Measurements from ENCODE around the gene ACKR3.

Gene ACKR3

DNA sequence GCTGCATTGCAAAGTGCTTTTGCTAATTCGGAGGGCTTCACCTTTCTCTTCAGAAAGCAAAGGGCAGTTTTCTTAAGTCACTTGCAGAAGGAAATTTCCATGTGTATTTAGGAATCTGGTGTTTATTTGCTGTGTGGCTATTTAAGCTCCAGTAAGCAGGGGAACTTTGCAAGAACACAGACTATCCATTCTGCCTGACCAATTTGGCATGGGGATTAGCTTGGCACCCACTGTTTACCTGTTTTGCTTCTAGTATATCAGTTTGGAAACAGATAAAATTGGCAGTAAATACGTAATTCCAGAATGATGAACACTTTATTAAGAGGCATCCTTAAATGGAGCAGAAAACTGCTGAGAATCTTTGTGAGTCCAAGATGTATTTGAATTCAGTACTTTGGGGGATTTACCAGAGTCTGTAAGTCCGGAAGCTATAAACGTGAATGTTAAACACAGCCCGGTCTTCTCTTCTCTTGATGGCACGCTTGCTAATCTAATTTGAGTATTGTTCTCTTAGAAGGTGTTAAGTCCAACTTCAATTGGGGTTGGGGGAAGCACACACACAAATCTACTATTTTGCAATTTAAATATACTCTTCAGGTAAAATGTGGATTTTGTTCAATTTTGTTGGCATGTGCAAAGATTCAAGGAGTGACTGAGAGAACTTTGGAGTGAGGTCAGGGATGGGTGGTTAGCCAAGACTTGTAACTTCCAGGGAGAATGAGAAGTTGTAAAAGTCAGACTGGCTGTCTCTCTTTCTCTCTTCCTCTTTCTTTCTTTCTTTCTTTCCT is 650 bp downstream of the ACKR3 start:
- DNase-seq (no peak), ATAC-seq (no peak)
- no peaks in the 10 kb centered on the region for H3K36me3 Mint-ChIP-seq (ENCODE audit: low read depth)
- H3K9me3 Mint-ChIP-seq: no peaks in the 10 kb centered on the region
- H3K27ac Mint-ChIP-seq: no peak overlapping the region
- peaks cover 19% of the 10 kb centered on the region for H3K4me1 Mint-ChIP-seq
- no peaks in the 10 kb centered on the region for H3K27me3 Mint-ChIP-seq
- H3K4me3 Mint-ChIP-seq: no peak overlapping the region

DNA sequence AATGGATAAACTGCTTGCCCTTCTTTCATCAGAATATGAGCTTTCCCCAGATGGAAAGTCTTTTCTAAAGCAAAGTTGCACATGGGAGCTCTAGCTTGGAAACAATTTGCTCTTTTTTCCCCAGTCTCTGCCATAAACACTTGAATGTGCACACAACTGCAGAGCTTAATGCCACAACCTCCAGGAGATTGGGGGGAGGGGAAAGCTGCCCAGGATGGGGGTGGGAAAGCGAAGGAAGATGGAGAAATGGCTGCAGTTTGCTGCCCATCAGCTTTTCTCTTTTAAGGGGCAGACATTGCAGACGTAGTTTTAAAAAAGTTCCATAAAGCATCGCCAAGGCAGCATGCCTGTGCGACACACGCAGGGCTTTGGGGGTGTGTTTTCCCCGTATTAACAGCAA is 1.5 kb downstream of the ACKR3 start:
- no peak overlapping the region for H3K27ac Mint-ChIP-seq
- no peaks in the 10 kb centered on the region for H3K27me3 Mint-ChIP-seq
- no peaks in the 10 kb centered on the region for H3K36me3 Mint-ChIP-seq (ENCODE audit: low read depth)
- no peaks in the 10 kb centered on the region for H3K9me3 Mint-ChIP-seq
- no peak for DNase-seq
- no peak overlapping the region for H3K4me3 Mint-ChIP-seq
- peaks cover 19% of the 10 kb centered on the region for H3K4me1 Mint-ChIP-seq
- no peak for ATAC-seq

DNA sequence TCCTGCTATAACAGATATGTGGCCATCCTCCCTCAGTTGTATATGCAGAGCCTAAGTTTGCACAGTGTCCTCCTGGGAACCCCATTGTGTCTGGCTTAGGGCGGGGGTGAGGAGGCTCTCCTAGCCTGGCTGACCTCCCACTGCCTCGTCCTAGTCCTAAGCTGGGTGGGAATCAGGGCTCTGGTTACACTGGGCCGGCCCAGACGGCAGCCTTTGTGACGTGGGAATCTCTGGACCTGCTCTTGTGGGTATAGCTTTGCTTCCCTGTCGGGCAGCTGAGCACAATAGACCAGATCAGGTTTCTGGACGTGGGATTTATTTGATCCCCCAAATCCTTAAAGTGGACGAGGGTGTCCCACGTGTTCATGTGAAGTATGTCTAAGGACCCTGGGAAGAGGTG is 2.9 kb downstream of the ACKR3 start:
- Mint-ChIP-seq H3K4me1 (peaks cover 19% of the 10 kb centered on the region), H3K27me3 (no peaks in the 10 kb centered on the region), H3K36me3 (ENCODE audit: low read depth) (no peaks in the 10 kb centered on the region), H3K4me3 (no peak overlapping the region), H3K27ac (no peak overlapping the region), H3K9me3 (no peaks in the 10 kb centered on the region)
- ATAC-seq (no peak), DNase-seq (no peak)

GRCh38 chr2:236573066-236573929 is 3.7 kb downstream of the ACKR3 start:
- H3K36me3 Mint-ChIP-seq (ENCODE audit: low read depth): no peaks in the 10 kb centered on the region
- no peak overlapping the region for H3K27ac Mint-ChIP-seq
- no peaks in the 10 kb centered on the region for H3K27me3 Mint-ChIP-seq
- no peaks in the 10 kb centered on the region for H3K9me3 Mint-ChIP-seq
- DNase-seq (no peak), ATAC-seq (no peak)
- H3K4me1 Mint-ChIP-seq: peaks cover 14% of the 10 kb centered on the region
- H3K4me3 Mint-ChIP-seq: no peak overlapping the region

DNA sequence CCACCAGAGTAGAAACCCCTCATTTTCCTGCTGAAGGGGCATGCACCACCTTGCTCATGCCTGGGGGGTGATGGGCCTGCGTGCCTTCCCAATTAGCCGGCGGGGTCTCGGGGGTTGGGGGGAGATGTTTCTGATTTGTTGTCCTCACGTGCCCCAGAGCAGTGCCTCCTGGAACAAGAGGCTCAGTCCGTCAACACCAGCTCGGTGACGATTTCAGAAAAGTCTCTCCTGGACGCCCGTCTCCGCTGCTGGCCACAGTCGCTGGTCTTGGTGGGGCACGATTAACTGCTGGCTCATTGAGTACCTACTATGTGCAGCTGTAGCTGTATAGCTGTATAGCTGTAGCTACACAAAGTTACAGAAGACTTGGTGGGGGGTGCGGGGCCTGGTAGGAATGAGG is 4.4 kb downstream of the ACKR3 start:
- no peaks in the 10 kb centered on the region for H3K27me3 Mint-ChIP-seq
- no peak overlapping the region for H3K27ac Mint-ChIP-seq
- no peak overlapping the region for H3K4me3 Mint-ChIP-seq

GRCh38 chr2:236574424-236575145 is 5.0 kb downstream of the ACKR3 start:
- no peak overlapping the region for H3K4me3 Mint-ChIP-seq
- H3K4me1 Mint-ChIP-seq: peaks cover 3% of the 10 kb centered on the region
- DNase-seq (no peak), ATAC-seq (no peak)
- H3K36me3 Mint-ChIP-seq (ENCODE audit: low read depth): peaks cover 2% of the 10 kb centered on the region
- H3K9me3 Mint-ChIP-seq: no peaks in the 10 kb centered on the region
- no peaks in the 10 kb centered on the region for H3K27me3 Mint-ChIP-seq
- H3K27ac Mint-ChIP-seq: no peak overlapping the region

More for the DNA sequence above, 4.4 kb downstream of the ACKR3 start:
- DNase-seq (no peak), ATAC-seq (no peak)
- Mint-ChIP-seq H3K9me3 (no peaks in the 10 kb centered on the region), H3K4me1 (peaks cover 8% of the 10 kb centered on the region), H3K36me3 (ENCODE audit: low read depth) (no peaks in the 10 kb centered on the region)

- Mint-ChIP-seq H3K4me3 (no peak overlapping the region), H3K27me3 (no peaks in the 10 kb centered on the region)
- ATAC-seq: no peak
These were observed 5.9 kb downstream of the ACKR3 start for GRCh38 chr2:236575510-236575909.

GRCh38 chr2:236576087-236576486 is 6.5 kb downstream of the ACKR3 start:
- Mint-ChIP-seq H3K9me3 (no peaks in the 10 kb centered on the region), H3K4me1 (no peaks in the 10 kb centered on the region), H3K27ac (no peak overlapping the region), H3K27me3 (no peaks in the 10 kb centered on the region), H3K36me3 (ENCODE audit: low read depth) (peaks cover 11% of the 10 kb centered on the region), H3K4me3 (no peak overlapping the region)
- no peak for ATAC-seq
- DNase-seq: no peak

More at GRCh38 chr2:236575510-236575909, 5.9 kb downstream of the ACKR3 start:
- no peak for DNase-seq
- H3K27ac Mint-ChIP-seq: no peak overlapping the region
- peaks cover 5% of the 10 kb centered on the region for H3K36me3 Mint-ChIP-seq (ENCODE audit: low read depth)
- no peaks in the 10 kb centered on the region for H3K9me3 Mint-ChIP-seq
- H3K4me1 Mint-ChIP-seq: no peaks in the 10 kb centered on the region

DNA sequence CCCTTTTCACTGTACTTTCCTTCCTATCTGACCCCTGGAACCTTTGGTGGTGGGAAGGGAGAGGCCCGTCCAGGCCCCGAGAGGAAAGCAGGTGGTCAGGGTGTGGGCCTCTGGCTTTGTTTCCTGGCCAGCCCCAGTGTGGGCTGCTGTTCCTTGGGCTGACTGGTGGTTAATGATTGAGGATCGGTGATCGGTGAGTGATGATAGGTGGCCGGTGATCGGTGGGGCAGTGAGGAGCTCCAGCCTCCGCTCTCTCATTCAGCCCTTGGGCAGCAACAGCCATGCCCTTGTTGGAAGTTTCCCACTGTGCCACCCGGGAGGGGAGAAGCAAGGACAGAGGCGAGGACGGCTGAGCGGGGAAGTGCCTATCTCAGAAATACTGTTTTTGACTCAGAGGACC is 7.3 kb downstream of the ACKR3 start:
- H3K4me1 Mint-ChIP-seq: no peaks in the 10 kb centered on the region
- H3K36me3 Mint-ChIP-seq (ENCODE audit: low read depth): peaks cover 13% of the 10 kb centered on the region
- H3K27ac Mint-ChIP-seq: no peak overlapping the region
- no peak overlapping the region for H3K4me3 Mint-ChIP-seq
- no peaks in the 10 kb centered on the region for H3K27me3 Mint-ChIP-seq
- H3K9me3 Mint-ChIP-seq: no peaks in the 10 kb centered on the region
- ATAC-seq (no peak), DNase-seq (no peak)

DNA sequence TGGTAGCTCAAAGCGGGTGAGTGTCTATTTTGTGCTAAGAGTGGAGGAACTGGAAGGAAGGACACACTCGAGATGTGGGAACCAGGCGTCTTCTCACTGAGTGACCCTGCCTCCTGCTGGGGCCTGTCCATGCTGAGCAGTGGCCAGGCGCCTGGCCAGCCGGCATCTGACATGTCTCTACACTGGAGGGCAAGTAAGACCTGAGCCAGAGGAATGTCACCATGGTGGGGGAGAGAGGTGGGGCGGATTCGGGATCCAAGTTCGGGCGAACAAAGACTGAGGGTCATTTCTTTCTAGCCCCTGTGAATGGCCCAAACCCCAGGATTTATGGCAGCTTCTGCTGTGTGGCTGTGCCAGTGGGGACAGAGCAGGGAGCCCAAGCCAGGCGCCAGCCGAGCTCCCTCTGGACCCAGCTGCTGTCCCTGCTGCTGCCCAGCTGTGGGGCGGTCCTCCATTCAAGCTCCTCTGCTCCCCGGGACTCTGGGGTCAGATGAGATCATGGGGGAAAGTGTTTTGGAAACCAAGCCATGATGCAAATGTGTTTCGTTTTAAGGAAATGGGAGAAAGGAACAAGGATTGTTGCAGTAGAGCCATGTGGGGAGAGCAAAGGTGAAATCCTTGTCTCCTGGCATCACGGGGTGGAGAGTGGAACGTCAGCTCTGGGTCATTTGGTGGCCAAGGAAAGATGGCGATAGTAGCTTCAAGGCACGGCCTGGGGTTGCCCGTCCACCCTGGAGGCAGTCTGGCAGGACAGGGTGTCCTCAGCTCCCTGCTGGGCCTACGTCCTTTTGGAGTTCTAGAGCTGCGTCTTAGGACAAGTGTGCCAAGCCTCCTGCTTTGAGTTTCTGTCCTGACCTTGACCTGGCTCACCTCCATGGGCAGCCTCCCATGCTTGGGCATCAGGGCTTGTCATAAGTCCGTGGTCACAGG is 8.1 kb downstream of the ACKR3 start:
- Mint-ChIP-seq H3K4me3 (no peak overlapping the region), H3K9me3 (no peaks in the 10 kb centered on the region), H3K27ac (no peak overlapping the region), H3K27me3 (no peaks in the 10 kb centered on the region), H3K36me3 (ENCODE audit: low read depth) (peaks cover 13% of the 10 kb centered on the region), H3K4me1 (no peaks in the 10 kb centered on the region)
- no peak for DNase-seq
- no peak for ATAC-seq

DNA sequence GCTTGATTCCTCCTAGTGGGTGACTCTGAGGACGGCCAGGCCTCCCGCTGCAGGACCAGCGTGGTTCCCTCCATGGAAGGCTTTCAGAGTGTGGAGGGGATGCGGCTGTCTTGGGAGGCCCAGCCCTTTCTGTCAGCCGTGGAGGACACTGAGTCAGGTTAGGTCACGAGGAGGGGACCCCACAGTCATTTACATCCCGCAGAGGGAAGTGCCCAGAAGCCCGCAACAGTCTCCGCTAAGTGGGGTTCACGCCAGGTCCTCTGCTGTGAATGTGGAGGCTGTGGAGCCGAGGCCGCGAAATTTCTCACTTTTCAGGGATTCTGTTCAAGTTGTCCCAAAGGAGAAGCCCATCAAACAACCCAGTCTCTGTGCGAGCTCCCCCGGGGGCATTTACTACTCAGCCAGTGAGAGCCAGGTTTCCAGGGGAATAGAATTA is 8.8 kb downstream of the ACKR3 start:
- H3K4me1 Mint-ChIP-seq: no peaks in the 10 kb centered on the region

DNA sequence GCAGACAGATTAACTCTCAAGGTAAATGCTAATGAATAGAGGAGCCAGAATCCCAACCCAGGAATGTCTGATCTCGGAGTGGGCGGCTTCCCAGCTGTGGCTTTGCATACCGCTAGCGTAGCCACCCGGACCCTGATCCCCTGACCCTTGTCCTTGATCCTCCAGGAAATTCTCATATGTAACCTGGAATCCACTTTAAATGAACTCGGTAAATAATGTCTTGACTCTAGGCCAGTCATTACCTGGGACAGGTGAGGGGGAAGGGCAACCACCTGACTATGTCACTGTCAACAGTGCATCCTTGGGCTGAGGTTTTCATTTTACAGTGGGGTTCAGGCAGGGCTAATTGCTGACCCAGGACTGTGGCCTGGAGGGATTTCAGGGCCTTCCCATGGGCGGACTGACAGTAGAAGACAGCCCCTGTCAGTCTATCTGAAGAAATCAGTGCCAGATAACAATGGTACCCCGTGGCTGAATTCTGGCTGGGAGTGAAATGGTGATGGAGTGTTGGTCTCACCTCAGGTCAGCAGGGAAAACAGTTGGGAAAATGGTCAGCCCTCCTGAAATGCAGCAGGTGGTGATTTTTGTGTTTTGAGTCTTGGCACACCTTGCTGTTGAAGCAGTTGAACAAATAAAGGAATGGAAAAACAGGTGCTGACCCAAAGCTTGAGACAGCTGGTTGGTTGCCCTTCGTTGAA is 9.6 kb downstream of the ACKR3 start:
- H3K9me3 Mint-ChIP-seq: no peaks in the 10 kb centered on the region
- H3K27ac Mint-ChIP-seq: no peak overlapping the region
- no peaks in the 10 kb centered on the region for H3K27me3 Mint-ChIP-seq

More for the DNA sequence above, 8.8 kb downstream of the ACKR3 start:
- no peak for DNase-seq
- no peak overlapping the region for H3K27ac Mint-ChIP-seq
- H3K9me3 Mint-ChIP-seq: no peaks in the 10 kb centered on the region
- no peaks in the 10 kb centered on the region for H3K27me3 Mint-ChIP-seq
- H3K36me3 Mint-ChIP-seq (ENCODE audit: low read depth): peaks cover 13% of the 10 kb centered on the region
- ATAC-seq: no peak
- H3K4me3 Mint-ChIP-seq: no peak overlapping the region

GRCh38 chr2:236579746-236580315 is 10.2 kb downstream of the ACKR3 start:
- Mint-ChIP-seq H3K27me3 (no peaks in the 10 kb centered on the region), H3K4me1 (no peaks in the 10 kb centered on the region), H3K9me3 (no peaks in the 10 kb centered on the region), H3K27ac (no peak overlapping the region), H3K36me3 (ENCODE audit: low read depth) (peaks cover 13% of the 10 kb centered on the region), H3K4me3 (no peak overlapping the region)
- DNase-seq: no peak
- no peak for ATAC-seq

More for the DNA sequence above, 9.6 kb downstream of the ACKR3 start:
- ATAC-seq (no peak), DNase-seq (no peak)
- H3K36me3 Mint-ChIP-seq (ENCODE audit: low read depth): peaks cover 13% of the 10 kb centered on the region
- H3K4me1 Mint-ChIP-seq: no peaks in the 10 kb centered on the region
- H3K4me3 Mint-ChIP-seq: no peak overlapping the region

Measured in activated naive CD8-positive, alpha-beta T cell treated with anti-CD3 and anti-CD28 coated beads, Interleukin-2, amount 50 U/mL, for 24 hours (primary cell).